HG02763 (cell line): ENCODE data around the gene KCNJ12.
"Not testable (repeated sequence)": the region's sequence is repeated elsewhere in the genome, so short reads cannot be mapped to it uniquely, and the experiment has no call there.

Experiments
- ATAC-seq: cut with Tn5 transposase; IDR thresholded peaks from one replicate; pipeline ENCODE4 v1.9.1; 2021; ENCODE audit warnings: mild to moderate bottlenecking, moderate library complexity; ENCODE audit not compliant: unreplicated experiment

KCNJ12 gene

DNA sequence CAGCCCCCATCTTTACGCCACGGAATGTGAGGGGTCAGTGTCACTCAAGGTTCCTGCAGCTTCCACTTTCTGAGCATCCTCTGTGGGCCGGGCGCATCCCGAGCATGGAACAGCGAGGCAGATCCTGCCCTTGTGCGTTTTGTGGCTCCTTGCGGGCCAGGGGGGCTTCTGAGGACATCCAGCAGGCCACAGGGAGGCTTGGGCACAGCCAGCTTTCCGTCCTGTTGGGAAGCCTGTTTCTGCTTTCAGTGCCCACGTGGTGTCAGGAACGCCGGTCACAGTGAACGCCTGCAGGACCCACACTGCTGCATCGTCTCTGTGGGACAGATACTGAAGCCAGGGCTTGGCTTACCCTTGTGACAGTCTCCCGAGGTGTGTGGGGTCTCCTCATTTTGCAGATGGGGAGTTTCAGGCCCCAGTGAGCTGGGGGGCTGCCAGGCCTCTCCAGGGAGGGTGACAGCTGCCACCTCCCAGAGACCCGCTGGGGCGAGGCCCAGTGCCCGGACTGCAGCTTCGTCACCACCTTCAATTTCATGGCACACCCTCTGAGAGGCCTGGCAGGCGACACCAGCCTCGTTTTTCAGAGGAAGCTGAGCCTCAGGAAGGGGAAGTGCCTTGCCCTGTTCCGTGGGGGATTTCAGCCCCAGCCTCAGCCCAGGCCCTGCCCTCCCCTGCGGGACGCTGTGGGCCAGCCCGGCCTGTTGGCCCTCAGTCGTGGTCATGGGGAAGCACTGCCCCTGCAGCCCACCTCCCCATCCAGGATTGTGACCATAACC lies 29.0 kb downstream of the KCNJ12 start:
- ATAC-seq, result not testable (repeated sequence)

GRCh38 chr17:21405904-21406400 lies 29.8 kb downstream of the KCNJ12 start:
- ATAC-seq, result not testable (repeated sequence)

- not testable (repeated sequence) for ATAC-seq
Measured at GRCh38 chr17:21406616-21407404, 30.7 kb downstream of the KCNJ12 start.

DNA sequence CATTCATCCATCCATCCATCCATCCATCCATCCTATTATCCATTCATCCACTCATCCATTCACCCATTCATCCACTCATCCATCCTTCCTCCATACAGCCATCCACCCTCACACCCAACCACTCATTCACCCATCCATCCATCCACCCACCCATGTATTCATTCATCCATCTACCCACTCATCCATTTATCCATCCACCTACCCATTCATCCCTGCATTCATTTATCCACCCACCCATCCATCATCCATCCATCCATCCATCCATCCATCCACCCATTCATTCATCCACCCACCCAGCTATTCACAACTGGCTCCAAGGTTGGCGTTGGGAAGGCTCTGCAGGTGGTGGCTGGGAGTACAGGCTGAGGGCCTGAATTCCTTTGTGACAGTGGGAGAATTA lies 31.6 kb downstream of the KCNJ12 start:
- ATAC-seq, result not testable (repeated sequence)

DNA sequence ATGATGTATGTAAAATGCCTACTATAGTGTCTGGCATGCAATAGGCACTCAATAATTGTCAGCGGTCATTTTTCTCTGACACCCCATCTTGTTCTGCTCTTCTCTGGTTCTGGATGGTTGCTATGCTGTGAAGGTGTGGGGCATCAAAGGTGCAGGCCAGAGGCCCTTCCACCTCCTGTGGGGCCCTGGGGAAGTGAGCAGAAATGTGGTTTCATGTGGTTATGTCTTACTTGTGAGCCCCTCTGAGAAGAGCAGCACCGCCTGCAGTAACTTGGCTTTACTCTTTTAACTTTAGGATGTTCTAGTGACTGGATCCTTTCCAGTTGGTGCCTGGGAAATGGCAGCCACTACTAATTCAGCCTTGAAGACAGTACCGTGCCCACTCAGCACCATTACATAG lies 32.1 kb downstream of the KCNJ12 start:
- not testable (repeated sequence) for ATAC-seq

- ATAC-seq, result not testable (repeated sequence)
Measured at GRCh38 chr17:21408766-21409300, 32.7 kb downstream of the KCNJ12 start.

DNA sequence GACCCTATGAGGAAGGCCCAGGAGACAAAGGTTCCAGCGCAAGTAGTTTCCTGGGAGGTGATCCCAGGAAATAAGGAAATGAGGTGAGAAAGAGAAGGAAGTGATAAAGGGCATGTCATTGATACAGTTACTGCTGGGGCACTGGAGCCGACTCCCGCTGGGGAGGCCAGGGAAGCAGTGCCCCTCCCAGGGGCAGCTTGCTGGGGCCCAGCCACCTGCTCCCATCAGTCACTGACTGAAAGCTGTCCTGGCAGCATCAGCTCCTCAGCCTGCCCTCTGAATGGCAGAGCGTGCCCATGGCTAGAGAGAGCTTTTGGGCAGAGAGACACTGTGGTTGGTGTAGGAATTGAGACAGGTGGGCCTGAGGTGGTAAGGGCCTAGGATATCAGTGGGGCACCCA lies 33.2 kb downstream of the KCNJ12 start:
- not testable (repeated sequence) for ATAC-seq

- ATAC-seq, result not testable (repeated sequence)
Measured at GRCh38 chr17:21409971-21410370, 33.8 kb downstream of the KCNJ12 start.

DNA sequence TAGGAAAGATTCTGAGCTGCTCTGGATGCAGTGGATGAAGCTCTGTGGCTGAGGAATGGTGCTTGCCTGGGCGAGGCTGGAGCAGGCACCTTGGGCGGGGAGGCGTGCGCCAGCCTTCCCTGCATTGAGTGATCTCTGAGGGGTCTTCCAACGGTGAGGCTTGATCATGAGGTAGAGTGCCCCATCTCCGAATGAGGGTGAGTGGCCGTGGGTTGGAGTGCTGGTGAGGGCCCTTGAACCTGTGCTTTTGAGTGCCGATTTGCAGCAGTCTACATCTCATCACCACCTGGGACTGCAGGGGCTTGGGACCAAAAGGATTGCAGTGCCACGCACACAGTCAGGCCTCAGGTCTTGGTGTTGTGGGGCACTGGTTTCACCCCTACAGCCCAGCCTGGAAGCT lies 34.2 kb downstream of the KCNJ12 start:
- ATAC-seq, result not testable (repeated sequence)

GRCh38 chr17:21410906-21411678 lies 34.9 kb downstream of the KCNJ12 start:
- not testable (repeated sequence) for ATAC-seq

DNA sequence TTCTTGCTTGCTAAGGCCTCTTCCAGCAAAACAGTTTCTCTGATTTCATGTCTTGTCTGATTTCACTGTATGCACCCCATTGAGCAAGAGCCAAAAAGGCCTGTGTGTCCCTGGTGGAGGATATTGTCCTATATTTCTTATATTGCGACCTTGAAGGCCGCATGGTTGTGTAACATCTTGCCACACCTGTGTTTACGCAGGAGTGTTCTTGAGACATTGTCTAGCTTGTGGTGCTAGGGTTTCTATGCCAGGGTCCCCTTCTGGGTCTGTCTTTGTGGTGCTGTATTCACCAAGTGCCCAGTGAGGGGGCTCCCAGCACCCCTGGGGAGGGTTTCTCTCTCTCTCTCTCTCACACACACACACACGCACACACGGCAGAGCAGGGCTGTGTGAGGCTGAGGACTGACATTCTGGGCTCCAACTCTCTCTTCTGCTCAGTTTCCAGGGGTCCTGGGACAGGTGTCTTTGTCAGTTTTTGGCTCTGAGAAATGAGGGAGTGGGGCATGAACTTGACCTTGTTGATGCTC lies 35.6 kb downstream of the KCNJ12 start:
- not testable (repeated sequence) for ATAC-seq

DNA sequence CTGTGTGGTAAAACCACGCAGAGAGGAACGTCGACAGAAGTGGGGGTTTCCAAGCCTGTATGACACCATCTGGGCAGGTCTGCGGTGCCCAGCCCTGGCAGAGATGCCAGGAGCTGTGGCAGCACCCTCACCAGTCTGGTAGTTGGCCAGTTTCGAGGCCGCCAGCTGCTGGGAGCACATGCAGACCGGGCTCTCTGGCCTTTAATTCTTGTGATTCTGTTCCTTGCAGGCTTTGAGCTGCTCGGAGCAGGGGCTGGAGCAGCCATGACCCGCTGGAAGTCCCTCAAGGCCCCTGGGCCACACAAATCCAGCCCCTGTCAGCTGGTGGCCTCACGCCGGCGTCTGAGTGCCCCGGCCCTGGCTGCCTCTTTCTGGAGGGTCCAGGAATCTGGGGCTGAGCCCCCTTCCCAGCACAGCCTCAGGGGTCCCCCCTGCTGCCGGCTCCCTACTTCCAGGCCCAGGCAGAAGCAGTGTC lies 36.1 kb downstream of the KCNJ12 start:
- not testable (repeated sequence) for ATAC-seq

DNA sequence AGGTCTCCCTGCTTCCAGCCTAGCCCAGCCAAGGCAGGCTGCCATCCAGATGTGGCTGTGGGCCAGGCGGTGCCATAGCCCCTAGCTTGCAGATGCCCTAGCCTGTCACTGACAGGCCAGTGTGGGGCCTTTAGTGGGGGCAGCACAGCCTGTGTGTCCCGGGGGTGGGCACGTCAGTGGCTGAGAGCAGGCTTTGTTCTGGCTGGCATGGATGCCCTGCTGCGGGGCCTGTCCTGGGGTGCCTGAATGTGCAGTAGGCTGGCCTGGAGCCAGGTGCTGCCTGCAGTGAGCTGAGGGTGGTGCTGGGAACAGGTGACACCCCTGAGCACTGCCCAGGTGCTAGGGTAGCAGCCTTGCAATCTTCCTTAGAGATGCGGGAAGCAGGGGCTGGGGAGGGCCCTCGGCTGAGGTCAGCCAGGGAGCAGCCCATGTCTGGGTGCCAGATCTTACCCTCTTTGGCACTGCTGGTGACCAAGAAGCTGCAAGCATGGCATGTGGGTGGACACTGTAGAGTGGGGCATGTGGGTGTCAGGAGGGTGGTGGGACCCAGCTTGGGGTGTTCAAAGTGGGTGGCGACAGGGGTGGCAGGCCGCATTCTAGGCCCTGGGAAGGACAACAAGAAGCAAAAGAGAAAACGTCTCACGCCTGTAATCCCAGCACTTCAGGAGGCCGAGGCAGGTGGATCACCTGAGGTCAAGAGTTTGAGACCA lies 37.6 kb downstream of the KCNJ12 start:
- ATAC-seq, result not testable (repeated sequence)

- ATAC-seq, result not testable (repeated sequence)
Measured at GRCh38 chr17:21414616-21415015, 38.5 kb downstream of the KCNJ12 start.

- not testable (repeated sequence) for ATAC-seq
Measured at GRCh38 chr17:21415166-21415990, 39.2 kb downstream of the KCNJ12 start.

- ATAC-seq, result not testable (repeated sequence)
Measured at GRCh38 chr17:21416471-21416981, 40.4 kb downstream of the KCNJ12 start.

- not testable (repeated sequence) for ATAC-seq
Measured at GRCh38 chr17:21417349-21417748, 41.2 kb downstream of the KCNJ12 start.

GRCh38 chr17:21417921-21418320 lies 41.8 kb downstream of the KCNJ12 start:
- ATAC-seq, result no peak
